ENCODE data around the gene CBLL1. TPM values are rescaled to one million over a fixed set of nuclear protein-coding genes. Genes with fewer than 3 reads are reported as not detected.

The CBLL1 gene
- total RNA-seq, 1 donor from 2014 or later, result 23.8 TPM

DNA sequence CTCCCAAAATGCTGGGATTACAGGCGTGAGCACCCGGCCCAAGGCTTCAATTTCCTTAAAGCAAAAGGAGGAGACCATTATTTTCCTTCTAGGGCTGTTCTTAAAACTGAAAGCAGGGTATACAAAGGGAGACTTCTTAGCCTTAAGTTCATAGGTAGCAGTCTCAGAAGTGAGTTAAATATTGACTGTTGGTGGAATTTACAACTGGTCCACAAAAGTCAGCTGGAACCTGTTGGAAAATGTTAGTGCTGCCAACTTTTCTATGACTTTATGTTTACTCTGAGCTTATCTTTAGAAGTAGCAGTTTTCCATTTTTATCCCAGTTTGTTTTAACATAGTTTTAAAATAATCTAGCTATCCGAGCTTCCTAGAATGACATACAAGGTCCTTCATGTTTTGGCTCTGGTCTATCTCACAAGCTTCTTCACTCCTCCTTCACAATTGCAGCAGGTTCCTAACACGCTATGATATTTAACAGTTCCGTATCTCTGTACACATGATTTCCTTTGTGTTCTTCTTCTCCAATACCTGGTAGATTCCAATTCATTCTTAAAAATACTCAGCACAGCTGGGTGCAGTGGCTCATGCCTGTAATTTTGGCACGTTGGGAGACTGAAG, 55.8 kb downstream of the CBLL1 start:
- no peak overlapping the region for H3K27ac Mint-ChIP-seq (ENCODE audit: unreplicated experiment)
- TF ChIP-seq, protein P1, sequence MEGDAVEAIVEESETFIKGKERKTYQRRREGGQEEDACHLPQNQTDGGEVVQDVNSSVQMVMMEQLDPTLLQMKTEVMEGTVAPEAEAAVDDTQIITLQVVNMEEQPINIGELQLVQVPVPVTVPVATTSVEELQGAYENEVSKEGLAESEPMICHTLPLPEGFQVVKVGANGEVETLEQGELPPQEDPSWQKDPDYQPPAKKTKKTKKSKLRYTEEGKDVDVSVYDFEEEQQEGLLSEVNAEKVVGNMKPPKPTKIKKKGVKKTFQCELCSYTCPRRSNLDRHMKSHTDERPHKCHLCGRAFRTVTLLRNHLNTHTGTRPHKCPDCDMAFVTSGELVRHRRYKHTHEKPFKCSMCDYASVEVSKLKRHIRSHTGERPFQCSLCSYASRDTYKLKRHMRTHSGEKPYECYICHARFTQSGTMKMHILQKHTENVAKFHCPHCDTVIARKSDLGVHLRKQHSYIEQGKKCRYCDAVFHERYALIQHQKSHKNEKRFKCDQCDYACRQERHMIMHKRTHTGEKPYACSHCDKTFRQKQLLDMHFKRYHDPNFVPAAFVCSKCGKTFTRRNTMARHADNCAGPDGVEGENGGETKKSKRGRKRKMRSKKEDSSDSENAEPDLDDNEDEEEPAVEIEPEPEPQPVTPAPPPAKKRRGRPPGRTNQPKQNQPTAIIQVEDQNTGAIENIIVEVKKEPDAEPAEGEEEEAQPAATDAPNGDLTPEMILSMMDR (IDR thresholded peaks at IDR 0.05), result no peak
- no peaks in the 10 kb centered on the region for H3K9me3 Mint-ChIP-seq (ENCODE audit: unreplicated experiment)
- no peaks in the 10 kb centered on the region for H3K4me1 Mint-ChIP-seq (ENCODE audit: unreplicated experiment)
- no peak overlapping the region for H3K4me3 Mint-ChIP-seq (ENCODE audit: unreplicated experiment)
- DNase-seq (ENCODE audit: extremely low spot score, unreplicated experiment), result no peak
- H3K27me3 Mint-ChIP-seq (ENCODE audit: unreplicated experiment), result peaks cover 69% of the 10 kb centered on the region
- no peaks in the 10 kb centered on the region for H3K36me3 Mint-ChIP-seq (ENCODE audit: unreplicated experiment)

- H3K36me3 Mint-ChIP-seq (ENCODE audit: unreplicated experiment), result no peaks in the 10 kb centered on the region
- H3K4me3 Mint-ChIP-seq (ENCODE audit: unreplicated experiment), result no peak within 1 kb of the TSS
- H3K27me3 Mint-ChIP-seq (ENCODE audit: unreplicated experiment), result peaks cover 50% of the 10 kb centered on the region
- no peak within 1 kb of the TSS for H3K27ac Mint-ChIP-seq (ENCODE audit: unreplicated experiment)
- no peaks in the 10 kb centered on the region for H3K4me1 Mint-ChIP-seq (ENCODE audit: unreplicated experiment)
- DNase-seq (ENCODE audit: extremely low spot score, unreplicated experiment), result no peak
- TF ChIP-seq, protein P1 (IDR thresholded peaks at IDR 0.05), result no peak
- no peaks in the 10 kb centered on the region for H3K9me3 Mint-ChIP-seq (ENCODE audit: unreplicated experiment)
Measured at GRCh38 chr7:107803009-107803610, 59.2 kb downstream of the CBLL1 start, which contains the start of gene SLC26A3. SLC26A3 (minus strand) TSS chr7:107803223; CDS start chr7:107794509, 8,714 bp downstream.

- Mint-ChIP-seq H3K9me3 (ENCODE audit: unreplicated experiment) (no peaks in the 10 kb centered on the region), H3K36me3 (ENCODE audit: unreplicated experiment) (no peaks in the 10 kb centered on the region), H3K4me3 (ENCODE audit: unreplicated experiment) (no peak overlapping the region), H3K4me1 (ENCODE audit: unreplicated experiment) (no peaks in the 10 kb centered on the region), H3K27ac (ENCODE audit: unreplicated experiment) (no peak overlapping the region), H3K27me3 (ENCODE audit: unreplicated experiment) (peaks cover 28% of the 10 kb centered on the region)
- TF ChIP-seq, protein P1 (IDR thresholded peaks at IDR 0.05), result no peak
- DNase-seq (ENCODE audit: extremely low spot score, unreplicated experiment), result no peak
Measured at GRCh38 chr7:107809179-107809578, 65.2 kb downstream of the CBLL1 start.

GRCh38 chr7:107810626-107811025, 66.7 kb downstream of the CBLL1 start:
- H3K27me3 Mint-ChIP-seq (ENCODE audit: unreplicated experiment), result peaks cover 21% of the 10 kb centered on the region
- no peaks in the 10 kb centered on the region for H3K4me1 Mint-ChIP-seq (ENCODE audit: unreplicated experiment)
- H3K27ac Mint-ChIP-seq (ENCODE audit: unreplicated experiment), result no peak overlapping the region
- no peaks in the 10 kb centered on the region for H3K36me3 Mint-ChIP-seq (ENCODE audit: unreplicated experiment)
- no peaks in the 10 kb centered on the region for H3K9me3 Mint-ChIP-seq (ENCODE audit: unreplicated experiment)
- no peak for DNase-seq (ENCODE audit: extremely low spot score, unreplicated experiment)
- TF ChIP-seq, protein P1 (IDR thresholded peaks at IDR 0.05), result no peak
- no peak overlapping the region for H3K4me3 Mint-ChIP-seq (ENCODE audit: unreplicated experiment)

Other genes with a start within 250 kb of the CBLL1 start
- gene COG5, start 180.2 kb upstream of the CBLL1 start, total RNA-seq, result 44.7 and 47.0 TPM in 2 replicates
- gene DUS4L, start 180.2 kb upstream of the CBLL1 start, total RNA-seq, result 7.9 and 9.1 TPM in 2 replicates
- 59.5 and 62.5 TPM in 2 replicates for gene BCAP29, start 163.9 kb upstream of the CBLL1 start, total RNA-seq
- 0.37 and 0.51 TPM in 2 replicates for gene SLC26A4, start 83.3 kb upstream of the CBLL1 start, total RNA-seq
- not detected in 2 replicates for gene SLC26A3, start 59.1 kb downstream of the CBLL1 start, total RNA-seq
- 56.8 and 59.8 TPM in 2 replicates for gene DLD, start 147.0 kb downstream of the CBLL1 start, total RNA-seq

Measured in osteocyte (in vitro differentiated cells).